ENCODE results near the gene BDKRB1. TPM values are rescaled to one million over a fixed set of nuclear protein-coding genes. Genes with fewer than 3 reads are reported as not detected.

The BDKRB1 gene
- total and polyA plus RNA-seq, 2 donors, result 2.9 to 3.0 TPM

GRCh38 chr14:96257900-96258299 lies 1.9 kb downstream of the BDKRB1 start:
- no peak overlapping the region for H3K4me3 ChIP-seq (ENCODE audit: low read depth, low read length)
- H3K27ac ChIP-seq (ENCODE audit: low read depth), result no peak overlapping the region
- no peaks in the 10 kb centered on the region for H3K4me1 ChIP-seq (ENCODE audit: insufficient read depth)
- H3K36me3 ChIP-seq (ENCODE audit: insufficient read depth), result no peaks in the 10 kb centered on the region
- no peak for DNase-seq (ENCODE audit: extremely low spot score)

DNA sequence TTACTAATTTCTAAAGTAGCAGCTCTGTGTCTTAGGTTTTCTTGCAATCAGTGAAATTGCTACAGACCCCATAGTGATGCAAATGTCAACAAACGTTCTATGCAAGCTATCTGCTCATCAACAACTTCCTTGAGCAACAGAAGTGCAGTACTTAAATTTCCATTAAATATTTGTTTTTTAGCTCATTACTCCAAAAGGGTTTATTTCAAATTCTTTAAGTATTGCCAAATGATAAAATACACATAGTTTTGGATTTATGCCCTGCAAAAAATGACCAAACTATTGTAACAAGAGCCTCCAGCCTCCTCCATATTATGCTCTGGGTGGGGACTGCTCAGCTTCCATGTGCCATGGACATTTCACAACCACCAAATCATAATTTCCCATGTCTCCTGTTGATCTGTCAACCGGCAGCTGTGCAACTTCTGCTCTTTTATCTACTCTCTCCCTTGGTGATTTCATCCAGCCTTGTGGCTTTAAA lies 4.4 kb downstream of the BDKRB1 start:
- Histone ChIP-seq H3K27ac (ENCODE audit: low read depth) (no peak overlapping the region), H3K36me3 (ENCODE audit: insufficient read depth) (no peaks in the 10 kb centered on the region), H3K4me3 (ENCODE audit: low read depth, low read length) (no peak overlapping the region), H3K4me1 (ENCODE audit: insufficient read depth) (no peaks in the 10 kb centered on the region)
- no peak for DNase-seq (ENCODE audit: extremely low spot score)
- 53% methylated on average over 2 of the region's 2 CpGs for WGBS

GRCh38 chr14:96261053-96261452 lies 5.0 kb downstream of the BDKRB1 start:
- no peaks in the 10 kb centered on the region for H3K36me3 ChIP-seq (ENCODE audit: insufficient read depth)
- no peaks in the 10 kb centered on the region for H3K4me1 ChIP-seq (ENCODE audit: insufficient read depth)
- 77% methylated on average over 5 of the region's 5 CpGs for WGBS
- no peak for DNase-seq (ENCODE audit: extremely low spot score)
- H3K27ac ChIP-seq (ENCODE audit: low read depth), result no peak overlapping the region
- no peak overlapping the region for H3K4me3 ChIP-seq (ENCODE audit: low read depth, low read length)

GRCh38 chr14:96261772-96262655 lies 6.0 kb downstream of the BDKRB1 start:
- H3K4me3 ChIP-seq (ENCODE audit: low read depth, low read length), result no peak overlapping the region
- H3K36me3 ChIP-seq (ENCODE audit: insufficient read depth), result no peaks in the 10 kb centered on the region
- H3K4me1 ChIP-seq (ENCODE audit: insufficient read depth), result no peaks in the 10 kb centered on the region
- no peak overlapping the region for H3K27ac ChIP-seq (ENCODE audit: low read depth)
- WGBS, result 72% methylated on average over 16 of the region's 16 CpGs
- no peak for DNase-seq (ENCODE audit: extremely low spot score)

GRCh38 chr14:96263347-96264199 lies 7.6 kb downstream of the BDKRB1 start:
- Histone ChIP-seq H3K4me3 (ENCODE audit: low read depth, low read length) (no peak overlapping the region), H3K4me1 (ENCODE audit: insufficient read depth) (no peaks in the 10 kb centered on the region), H3K27ac (ENCODE audit: low read depth) (no peak overlapping the region), H3K36me3 (ENCODE audit: insufficient read depth) (no peaks in the 10 kb centered on the region)
- 84% methylated on average over 20 of the region's 20 CpGs for WGBS
- no peak for DNase-seq (ENCODE audit: extremely low spot score)

- Histone ChIP-seq H3K27ac (ENCODE audit: low read depth) (no peak overlapping the region), H3K4me3 (ENCODE audit: low read depth, low read length) (no peak overlapping the region), H3K36me3 (ENCODE audit: insufficient read depth) (no peaks in the 10 kb centered on the region), H3K4me1 (ENCODE audit: insufficient read depth) (no peaks in the 10 kb centered on the region)
- 94% methylated on average over 14 of the region's 14 CpGs for whole genome bisulfite sequencing
- DNase-seq (ENCODE audit: extremely low spot score), result no peak
Observed at GRCh38 chr14:96264200-96264553, 8.2 kb downstream of the BDKRB1 start.

GRCh38 chr14:96264853-96265252 lies 8.8 kb downstream of the BDKRB1 start:
- DNase-seq (ENCODE audit: extremely low spot score), result no peak
- 64% methylated on average over 3 of the region's 3 CpGs for WGBS

DNA sequence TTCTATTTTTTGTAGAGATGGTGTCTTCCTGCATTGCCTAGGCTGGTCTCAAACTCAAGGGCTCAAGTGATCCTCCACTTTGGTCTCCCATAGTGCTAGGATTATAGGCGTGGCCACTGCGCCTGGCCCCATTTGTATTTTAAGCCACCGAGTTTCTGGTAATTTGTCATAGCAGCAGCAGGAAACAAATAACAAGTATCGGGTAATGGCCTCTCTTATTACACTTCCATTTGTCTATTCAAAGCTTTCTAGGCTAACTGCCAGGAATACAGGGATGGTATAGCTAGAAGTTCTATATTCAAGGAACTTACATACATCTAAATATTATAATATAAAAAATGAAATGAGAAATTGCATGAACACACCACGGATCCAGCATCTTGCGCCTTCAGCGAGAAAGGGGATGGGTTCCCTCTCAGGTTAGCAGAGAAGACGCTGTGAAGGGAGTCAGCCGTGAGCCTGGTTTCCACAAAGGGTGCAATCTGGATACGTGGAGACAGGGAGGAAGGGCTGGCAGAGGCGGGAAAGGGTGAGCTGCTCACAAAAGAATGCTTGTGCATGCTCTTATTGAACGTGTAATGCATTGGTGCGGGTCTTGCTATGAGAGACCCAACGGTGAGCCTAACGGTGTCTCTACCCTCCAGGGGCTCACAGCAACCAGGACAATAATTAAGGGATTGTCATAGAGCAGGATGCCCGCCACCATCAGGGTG lies 9.5 kb downstream of the BDKRB1 start:
- WGBS, result 68% methylated on average over 16 of the region's 16 CpGs
- Histone ChIP-seq H3K27ac (ENCODE audit: low read depth) (no peak overlapping the region), H3K4me3 (ENCODE audit: low read depth, low read length) (no peak overlapping the region), H3K36me3 (ENCODE audit: insufficient read depth) (no peaks in the 10 kb centered on the region), H3K4me1 (ENCODE audit: insufficient read depth) (no peaks in the 10 kb centered on the region)
- no peak for DNase-seq (ENCODE audit: extremely low spot score)

More at GRCh38 chr14:96264853-96265252, 8.8 kb downstream of the BDKRB1 start:
- no peaks in the 10 kb centered on the region for H3K36me3 ChIP-seq (ENCODE audit: insufficient read depth)
- no peak overlapping the region for H3K27ac ChIP-seq (ENCODE audit: low read depth)
- no peak overlapping the region for H3K4me3 ChIP-seq (ENCODE audit: low read depth, low read length)
- no peaks in the 10 kb centered on the region for H3K4me1 ChIP-seq (ENCODE audit: insufficient read depth)

- peak; percentile 78 for DNase-seq (ENCODE audit: extremely low spot score)
Observed at GRCh38 chr14:96267336-96267735, 11.3 kb downstream of the BDKRB1 start.

GRCh38 chr14:96267916-96268315 lies 11.9 kb downstream of the BDKRB1 start:
- WGBS, result 92% methylated on average over 5 of the region's 5 CpGs
- no peak for DNase-seq (ENCODE audit: extremely low spot score)
- Histone ChIP-seq H3K4me3 (ENCODE audit: low read depth, low read length) (no peak overlapping the region), H3K27ac (ENCODE audit: low read depth) (no peak overlapping the region), H3K36me3 (ENCODE audit: insufficient read depth) (no peaks in the 10 kb centered on the region), H3K4me1 (ENCODE audit: insufficient read depth) (no peaks in the 10 kb centered on the region)

More at GRCh38 chr14:96267336-96267735, 11.3 kb downstream of the BDKRB1 start:
- WGBS, result 21% methylated on average over 3 of the region's 3 CpGs
- no peak overlapping the region for H3K4me3 ChIP-seq (ENCODE audit: low read depth, low read length)
- H3K27ac ChIP-seq (ENCODE audit: low read depth), result no peak overlapping the region
- H3K4me1 ChIP-seq (ENCODE audit: insufficient read depth), result no peaks in the 10 kb centered on the region
- no peaks in the 10 kb centered on the region for H3K36me3 ChIP-seq (ENCODE audit: insufficient read depth)

DNA sequence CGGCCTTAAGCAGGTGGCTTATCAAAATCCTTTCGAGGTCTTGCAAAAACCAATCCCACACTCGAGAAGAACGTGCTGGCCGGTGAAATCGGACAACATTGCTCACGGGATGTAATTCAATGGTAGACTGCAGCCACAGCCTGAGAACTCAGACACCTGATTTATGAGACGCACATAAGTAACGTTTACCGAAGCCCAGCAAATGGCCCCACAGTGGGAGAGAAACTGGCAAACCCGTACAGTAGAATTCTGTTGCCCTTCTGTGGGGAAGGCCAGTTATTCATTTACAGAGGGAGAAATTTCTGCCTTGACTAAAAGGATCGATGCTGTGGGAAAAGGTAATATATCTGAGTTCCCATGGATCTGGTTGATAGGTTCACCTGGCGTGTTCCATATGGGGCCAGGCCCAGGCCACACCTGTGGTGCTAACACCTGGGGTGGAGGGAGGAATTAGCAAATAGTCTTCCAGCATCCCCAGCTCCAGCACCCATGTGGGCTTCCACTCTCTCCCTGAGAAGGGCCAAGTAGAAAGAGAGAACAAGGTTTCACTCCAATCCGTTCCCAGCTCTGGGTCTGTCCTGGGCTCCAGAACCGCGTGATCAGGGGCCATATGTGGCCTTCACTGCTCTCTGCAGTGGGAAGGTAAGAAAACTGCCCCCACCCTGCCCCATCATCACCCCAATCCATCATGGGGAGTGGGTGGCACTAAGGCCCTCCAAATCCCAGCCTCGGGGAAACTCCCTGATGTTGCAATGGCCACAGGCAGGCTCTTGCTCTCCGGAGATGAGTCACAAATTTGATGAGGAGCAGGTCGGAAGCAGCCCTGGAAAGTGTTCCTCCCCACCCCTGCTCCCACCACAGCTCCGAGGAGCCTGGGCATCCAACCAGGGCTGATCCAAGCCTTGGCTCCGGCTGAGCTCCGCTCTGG lies 12.7 kb downstream of the BDKRB1 start:
- H3K36me3 ChIP-seq (ENCODE audit: insufficient read depth), result no peaks in the 10 kb centered on the region
- H3K27ac ChIP-seq (ENCODE audit: low read depth), result peak overlapping the region; percentile 45
- H3K4me3 ChIP-seq (ENCODE audit: low read depth, low read length), result no peak overlapping the region
- no peak for DNase-seq (ENCODE audit: extremely low spot score)
- H3K4me1 ChIP-seq (ENCODE audit: insufficient read depth), result no peaks in the 10 kb centered on the region
- 66% methylated on average over 22 of the region's 22 CpGs for WGBS

DNA sequence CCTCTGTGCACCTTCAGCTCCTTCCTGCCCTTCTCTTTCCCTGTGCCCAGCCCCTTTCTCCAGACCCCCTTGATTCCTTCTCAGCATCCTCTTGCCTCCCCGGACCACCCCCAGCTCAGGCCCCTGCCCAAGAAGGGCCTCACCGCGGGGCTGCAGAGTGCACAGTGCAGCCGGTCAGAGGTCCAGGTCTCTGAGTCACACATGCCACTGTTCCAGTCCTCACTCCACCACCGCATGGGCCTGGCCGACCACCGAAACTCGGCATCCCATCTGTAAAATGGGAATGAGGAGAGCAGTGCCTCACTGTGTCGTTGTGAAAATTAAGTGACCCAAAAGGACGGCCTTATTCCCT lies 13.3 kb downstream of the BDKRB1 start:
- Histone ChIP-seq H3K4me1 (ENCODE audit: insufficient read depth) (no peaks in the 10 kb centered on the region), H3K36me3 (ENCODE audit: insufficient read depth) (no peaks in the 10 kb centered on the region), H3K27ac (ENCODE audit: low read depth) (peak overlapping the region; percentile 26), H3K4me3 (ENCODE audit: low read depth, low read length) (no peak overlapping the region)
- no peak for DNase-seq (ENCODE audit: extremely low spot score)
- 51% methylated on average over 10 of the region's 10 CpGs for WGBS
